ENCODE data around the gene GALNTL6. TPM values are rescaled to one million over a fixed set of nuclear protein-coding genes. Genes with fewer than 3 reads are reported as not detected.

Gene GALNTL6
- total RNA-seq, 1 donor, result not detected

- H3K4me3 ChIP-seq (ENCODE audit: low read depth, low read length), result no peak overlapping the region
- DNase-seq (ENCODE audit: low read depth), result no peak
- no peak for TF ChIP-seq CTCF (IDR thresholded peaks at IDR 0.05; ENCODE audit: insufficient read depth, low read length)
Observed at GRCh38 chr4:171978216-171978615, 165.0 kb downstream of the GALNTL6 start.

GRCh38 chr4:171979461-171979860, 166.3 kb downstream of the GALNTL6 start:
- no peak for DNase-seq (ENCODE audit: low read depth)
- no peak for TF ChIP-seq CTCF (IDR thresholded peaks at IDR 0.05; ENCODE audit: insufficient read depth, low read length)

GRCh38 chr4:171981185-171981584, 168.0 kb downstream of the GALNTL6 start:
- TF ChIP-seq CTCF (IDR thresholded peaks at IDR 0.05; ENCODE audit: insufficient read depth, low read length), result no peak

More at GRCh38 chr4:171979461-171979860, 166.3 kb downstream of the GALNTL6 start:
- H3K4me3 ChIP-seq (ENCODE audit: low read depth, low read length), result no peak overlapping the region

GRCh38 chr4:171983935-171984805, 171.0 kb downstream of the GALNTL6 start:
- no peak for DNase-seq (ENCODE audit: low read depth)
- no peak for TF ChIP-seq CTCF (IDR thresholded peaks at IDR 0.05; ENCODE audit: insufficient read depth, low read length)
- no peak overlapping the region for H3K4me3 ChIP-seq (ENCODE audit: low read depth, low read length)

More at GRCh38 chr4:171981185-171981584, 168.0 kb downstream of the GALNTL6 start:
- DNase-seq (ENCODE audit: low read depth), result no peak
- no peak overlapping the region for H3K4me3 ChIP-seq (ENCODE audit: low read depth, low read length)

- DNase-seq (ENCODE audit: low read depth), result no peak
- no peak overlapping the region for H3K4me3 ChIP-seq (ENCODE audit: low read depth, low read length)
- no peak for TF ChIP-seq CTCF (IDR thresholded peaks at IDR 0.05; ENCODE audit: insufficient read depth, low read length)
Observed at GRCh38 chr4:171985129-171985528, 171.9 kb downstream of the GALNTL6 start.

GRCh38 chr4:171993247-171993646, 180.0 kb downstream of the GALNTL6 start:
- no peak for TF ChIP-seq CTCF (IDR thresholded peaks at IDR 0.05; ENCODE audit: insufficient read depth, low read length)
- H3K4me3 ChIP-seq (ENCODE audit: low read depth, low read length), result no peak overlapping the region
- no peak for DNase-seq (ENCODE audit: low read depth)
